Neural progenitor cell (in vitro differentiated cells): ENCODE data around the gene NGLY1. TPM values are rescaled to one million over a fixed set of nuclear protein-coding genes. Genes with fewer than 3 reads are reported as not detected.

Experiments used
- DNase-seq: peaks from one replicate; pipeline ENCODE4 v3.0.0-alpha.2; 2016; ENCODE audit warnings: low spot score
- H2AFZ ChIP-seq: fragments of 200-600 bp; sonication (generic); replicated peaks from 2 replicates; pipeline ENCODE4 v1.6.1; 2016; ENCODE audit warnings: antibody characterized with exemption
- H3F3A ChIP-seq: fragments of 200-600 bp; sonication (generic); 2 replicates; pipeline ENCODE4 v1.6.1; 2016; ENCODE audit warnings: antibody characterized with exemption, low read depth
- H3K27ac ChIP-seq: fragments of 200-600 bp; sonication (generic); 2 replicates; pipeline ENCODE4 v1.5.1; 2016; ENCODE audit warnings: mild to moderate bottlenecking
- H3K27me3 ChIP-seq: fragments of 200-600 bp; sonication (generic); 2 replicates; pipeline ENCODE4 v1.6.1; 2016; ENCODE audit warnings: mild to moderate bottlenecking, moderate library complexity
- H3K36me3 ChIP-seq: fragments of 200-600 bp; sonication (generic); 2 replicates; pipeline ENCODE4 v1.5.1; 2016
- H3K4me1 ChIP-seq: fragments of 200-600 bp; sonication (generic); 2 replicates; pipeline ENCODE4 v1.6.1; 2016; ENCODE audit warnings: mixed run types
- H3K4me2 ChIP-seq: fragments of 200-600 bp; sonication (generic); 2 replicates; pipeline ENCODE4 v1.6.1; 2016
- H3K4me3 ChIP-seq: fragments of 200-600 bp; sonication (generic); 2 replicates; pipeline ENCODE4 v1.5.1; 2016
- H3K79me2 ChIP-seq: fragments of 200-600 bp; sonication (generic); 2 replicates; pipeline ENCODE4 v1.6.1; 2016; ENCODE audit warnings: low read depth
- H3K9ac ChIP-seq: fragments of 200-600 bp; sonication (generic); 2 replicates; pipeline ENCODE4 v1.6.1; 2016
- H3K9me3 ChIP-seq: fragments of 200-600 bp; sonication (generic); 2 replicates; pipeline ENCODE4 v1.5.1; 2016; ENCODE audit warnings: low read depth
- H4K20me1 ChIP-seq: fragments of 200-600 bp; sonication (generic); 2 replicates; pipeline ENCODE4 v1.6.1; 2016; ENCODE audit warnings: low read depth
- H3K27ac Mint-ChIP-seq: 3 replicates; pipeline ENCODE4 v1.8.0; 2021; ENCODE audit warnings: mixed read lengths
- H3K27me3 Mint-ChIP-seq: 2 replicates; pipeline ENCODE4 v1.8.0; 2022; ENCODE audit warnings: low read depth, mild to moderate bottlenecking, inconsistent platforms, moderate library complexity, mixed read lengths; ENCODE audit not compliant: insufficient read depth
- H3K36me3 Mint-ChIP-seq: 3 replicates; pipeline ENCODE4 v1.8.0; 2021; ENCODE audit warnings: mixed read lengths
- H3K4me1 Mint-ChIP-seq: 3 replicates; pipeline ENCODE4 v1.8.0; 2021; ENCODE audit warnings: mixed read lengths
- H3K4me3 Mint-ChIP-seq: 3 replicates; pipeline ENCODE4 v1.8.0; 2021; ENCODE audit warnings: mild to moderate bottlenecking, moderate library complexity, mixed read lengths
- H3K9me3 Mint-ChIP-seq: 3 replicates; pipeline ENCODE4 v1.8.0; 2020; ENCODE audit warnings: mixed read lengths
- EZH2 ChIP-seq: fragments of 200-600 bp; sonication (generic); IDR thresholded peaks from 2 replicates; pipeline ENCODE4 v1.6.1; 2017; ENCODE audit warnings: antibody characterized with exemption, mild to moderate bottlenecking, moderate library complexity
- EZH2phosphoT487 ChIP-seq: fragments of 200-600 bp; sonication (generic); IDR thresholded peaks from 2 replicates; pipeline ENCODE4 v1.6.1; 2017; ENCODE audit warnings: antibody characterized with exemption
- total RNA-seq: library from RNA; depleted of rRNA; stranded (reverse); fragments of >200 nt; gene quantifications from 2 replicates; pipeline ENCODE4 v1.2.3, GENCODE V29; 2015; ENCODE audit warnings: low replicate concordance
- TF ChIP-seq, protein P1 (sequence below): fragments of 200-600 bp; sonication (generic); IDR thresholded peaks from 2 replicates; pipeline ENCODE4 v1.5.1; 2017; ENCODE audit warnings: antibody characterized with exemption, mild to moderate bottlenecking

The NGLY1 gene
- total RNA-seq, 1 donor from 2014 or later = 45.0 TPM

DNA sequence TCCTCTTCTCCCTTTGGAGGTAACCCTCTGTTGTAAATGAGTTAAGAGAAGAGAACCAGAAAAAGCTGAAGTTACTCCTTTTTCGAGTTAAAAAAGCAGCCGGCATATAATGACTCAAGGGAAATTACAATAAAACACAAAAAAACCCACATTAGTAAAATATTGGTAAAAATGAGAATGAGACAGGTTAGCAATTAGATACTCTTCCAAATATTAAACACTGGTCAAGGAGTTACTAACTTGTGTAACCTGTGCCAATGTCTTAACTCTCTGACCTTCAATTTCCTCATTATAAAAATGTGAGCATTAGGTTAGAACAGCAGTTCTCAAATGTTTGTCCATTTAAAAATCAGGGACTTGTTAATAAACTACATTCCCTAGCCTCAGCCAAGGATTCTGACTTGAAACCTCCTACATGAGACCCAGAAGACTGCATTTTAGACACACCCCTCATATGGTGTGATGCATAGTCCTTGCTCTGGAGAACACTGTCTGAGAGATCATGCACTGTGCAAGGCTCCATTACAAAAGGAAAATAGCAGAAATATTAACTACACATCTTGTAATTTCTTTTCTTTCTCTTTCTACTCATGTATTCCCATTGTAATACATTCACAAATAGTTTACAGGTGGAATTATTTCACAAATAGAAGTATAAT is 75.8 kb downstream of the NGLY1 start:
- no peaks in the 10 kb centered on the region for H4K20me1 ChIP-seq
- no peaks in the 10 kb centered on the region for H3K27me3 ChIP-seq
- H3K9me3 ChIP-seq = no peaks in the 10 kb centered on the region
- no peak overlapping the region for H3K4me2 ChIP-seq
- no peak overlapping the region for H3K27ac Mint-ChIP-seq
- DNase-seq = no peak
- no peak for TF ChIP-seq EZH2phosphoT487
- TF ChIP-seq, protein P1, sequence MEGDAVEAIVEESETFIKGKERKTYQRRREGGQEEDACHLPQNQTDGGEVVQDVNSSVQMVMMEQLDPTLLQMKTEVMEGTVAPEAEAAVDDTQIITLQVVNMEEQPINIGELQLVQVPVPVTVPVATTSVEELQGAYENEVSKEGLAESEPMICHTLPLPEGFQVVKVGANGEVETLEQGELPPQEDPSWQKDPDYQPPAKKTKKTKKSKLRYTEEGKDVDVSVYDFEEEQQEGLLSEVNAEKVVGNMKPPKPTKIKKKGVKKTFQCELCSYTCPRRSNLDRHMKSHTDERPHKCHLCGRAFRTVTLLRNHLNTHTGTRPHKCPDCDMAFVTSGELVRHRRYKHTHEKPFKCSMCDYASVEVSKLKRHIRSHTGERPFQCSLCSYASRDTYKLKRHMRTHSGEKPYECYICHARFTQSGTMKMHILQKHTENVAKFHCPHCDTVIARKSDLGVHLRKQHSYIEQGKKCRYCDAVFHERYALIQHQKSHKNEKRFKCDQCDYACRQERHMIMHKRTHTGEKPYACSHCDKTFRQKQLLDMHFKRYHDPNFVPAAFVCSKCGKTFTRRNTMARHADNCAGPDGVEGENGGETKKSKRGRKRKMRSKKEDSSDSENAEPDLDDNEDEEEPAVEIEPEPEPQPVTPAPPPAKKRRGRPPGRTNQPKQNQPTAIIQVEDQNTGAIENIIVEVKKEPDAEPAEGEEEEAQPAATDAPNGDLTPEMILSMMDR = no peak
- no peak for TF ChIP-seq EZH2
- no peaks in the 10 kb centered on the region for H3K79me2 ChIP-seq
- no peaks in the 10 kb centered on the region for H3K36me3 Mint-ChIP-seq
- no peaks in the 10 kb centered on the region for H3F3A ChIP-seq
- no peaks in the 10 kb centered on the region for H3K4me1 Mint-ChIP-seq
- H3K4me3 ChIP-seq = no peak overlapping the region
- H2AFZ ChIP-seq = no peak overlapping the region
- H3K9me3 Mint-ChIP-seq = no peaks in the 10 kb centered on the region
- H3K4me1 ChIP-seq = no peaks in the 10 kb centered on the region
- H3K9ac ChIP-seq = no peak overlapping the region
- H3K27me3 Mint-ChIP-seq = no peaks in the 10 kb centered on the region
- no peaks in the 10 kb centered on the region for H3K36me3 ChIP-seq
- no peak overlapping the region for H3K4me3 Mint-ChIP-seq
- H3K27ac ChIP-seq = no peak overlapping the region

DNA sequence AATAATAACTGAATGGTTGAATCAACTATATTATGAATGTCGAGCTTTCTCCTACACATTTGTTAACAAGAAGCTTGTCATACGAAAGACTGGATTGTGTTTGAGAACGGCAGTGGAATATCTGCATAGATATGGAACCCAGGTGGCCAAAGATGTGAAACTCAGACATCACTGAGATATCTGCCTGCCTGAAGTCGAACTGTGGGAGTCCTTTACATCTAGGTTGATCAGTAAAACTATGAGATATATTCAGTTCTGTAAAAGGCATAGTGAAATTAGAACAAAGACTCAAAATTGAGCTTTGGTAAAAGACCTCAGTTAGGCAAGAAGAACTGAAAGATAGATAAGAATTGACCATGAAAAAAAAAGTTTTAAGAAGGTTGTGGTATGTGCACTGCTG is 77.0 kb downstream of the NGLY1 start:
- Mint-ChIP-seq H3K27me3 (no peaks in the 10 kb centered on the region), H3K4me1 (no peaks in the 10 kb centered on the region), H3K4me3 (no peak overlapping the region), H3K9me3 (no peaks in the 10 kb centered on the region), H3K27ac (no peak overlapping the region), H3K36me3 (no peaks in the 10 kb centered on the region)
- TF ChIP-seq, protein P1 = no peak
- TF ChIP-seq EZH2phosphoT487 = no peak
- no peak for TF ChIP-seq EZH2
- H3K4me1 ChIP-seq = no peaks in the 10 kb centered on the region
- no peaks in the 10 kb centered on the region for H3K9me3 ChIP-seq
- H3K9ac ChIP-seq = no peak overlapping the region
- H4K20me1 ChIP-seq = no peaks in the 10 kb centered on the region
- no peaks in the 10 kb centered on the region for H3K79me2 ChIP-seq
- H3K36me3 ChIP-seq = no peaks in the 10 kb centered on the region
- no peaks in the 10 kb centered on the region for H3F3A ChIP-seq
- H3K4me2 ChIP-seq = no peak overlapping the region
- H3K27ac ChIP-seq = no peak overlapping the region
- no peak for DNase-seq
- no peaks in the 10 kb centered on the region for H3K27me3 ChIP-seq
- H2AFZ ChIP-seq = no peak overlapping the region
- no peak overlapping the region for H3K4me3 ChIP-seq

DNA sequence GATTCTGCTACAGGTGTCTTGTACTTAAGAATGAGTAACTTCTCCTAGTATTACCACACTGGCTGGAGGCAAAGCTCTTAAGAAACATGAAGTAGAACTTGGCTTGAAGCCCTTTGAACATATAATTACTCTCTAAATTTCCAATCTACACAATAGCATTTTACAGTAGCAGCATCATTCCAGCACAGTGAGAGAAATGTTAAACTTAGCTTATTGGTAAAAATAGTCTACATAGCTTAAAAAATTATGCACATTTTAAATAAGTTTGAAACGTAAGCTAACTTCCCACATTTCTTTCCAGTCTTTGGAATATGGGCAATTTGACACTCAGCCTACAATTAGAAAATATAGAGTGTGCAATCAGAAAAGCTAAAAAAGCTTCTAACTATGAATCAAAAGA is 85.7 kb downstream of the NGLY1 start:
- Histone ChIP-seq H3K4me3 (no peak overlapping the region), H3K9me3 (no peaks in the 10 kb centered on the region), H3K4me2 (no peak overlapping the region), H3K36me3 (no peaks in the 10 kb centered on the region), H3K27ac (no peak overlapping the region), H4K20me1 (no peaks in the 10 kb centered on the region), H3K79me2 (no peaks in the 10 kb centered on the region), H3K4me1 (no peaks in the 10 kb centered on the region), H3K9ac (no peak overlapping the region), H3K27me3 (no peaks in the 10 kb centered on the region), H3F3A (no peaks in the 10 kb centered on the region), H2AFZ (no peak overlapping the region)
- Mint-ChIP-seq H3K36me3 (no peaks in the 10 kb centered on the region), H3K4me1 (no peaks in the 10 kb centered on the region), H3K4me3 (no peak overlapping the region), H3K27me3 (no peaks in the 10 kb centered on the region), H3K27ac (no peak overlapping the region), H3K9me3 (no peaks in the 10 kb centered on the region)
- DNase-seq = no peak
- TF ChIP-seq EZH2 (no peak), EZH2phosphoT487 (no peak)
- TF ChIP-seq, protein P1 = no peak
